ENCODE results near the gene NUBP1. TPM values are rescaled to one million over a fixed set of nuclear protein-coding genes. Genes with fewer than 3 reads are reported as not detected.
"Not testable (repeated sequence)": the region's sequence is repeated elsewhere in the genome, so short reads cannot be mapped to it uniquely, and the experiment has no call there.

The NUBP1 gene
- total RNA-seq, result 21.5 TPM

GRCh38 chr16:10743610-10744369, at the start of gene NUBP1:
Gene NUBP1, plus strand, starts transcription at chr16:10743842. Its CDS starts 22 bp downstream, at chr16:10743864.
- peak; percentile 98 for ATAC-seq

- no peak for ATAC-seq
These were observed 49.8 kb upstream of the NUBP1 start for GRCh38 chr16:10693889-10694288.

DNA sequence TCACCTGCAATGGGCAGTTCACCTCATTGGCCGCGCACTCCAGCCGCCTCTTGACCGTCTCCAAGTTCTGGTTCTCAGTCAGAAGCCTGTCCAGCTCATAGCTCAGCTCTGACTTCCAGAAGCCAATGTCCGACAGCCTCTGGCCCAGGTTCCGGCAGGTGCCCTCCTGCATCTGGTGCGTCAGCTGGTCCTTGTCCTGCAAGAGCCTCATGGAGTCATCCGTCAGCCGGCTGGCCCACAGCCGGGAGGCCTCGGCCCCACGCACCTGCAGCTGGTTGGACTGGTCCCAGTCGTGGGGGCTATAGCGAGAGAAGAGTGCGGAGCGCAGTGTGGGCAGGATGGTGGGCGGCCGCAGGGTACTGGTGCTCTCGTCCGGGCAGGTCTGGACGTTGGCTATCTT, 49.3 kb upstream of the NUBP1 start:
- ATAC-seq, result no peak

GRCh38 chr16:10694830-10695229, 48.8 kb upstream of the NUBP1 start, which contains the start of gene TEKT5:
Gene TEKT5, minus strand, starts transcription at chr16:10694930. Its CDS starts 57 bp downstream, at chr16:10694873.
- ATAC-seq, result no peak

DNA sequence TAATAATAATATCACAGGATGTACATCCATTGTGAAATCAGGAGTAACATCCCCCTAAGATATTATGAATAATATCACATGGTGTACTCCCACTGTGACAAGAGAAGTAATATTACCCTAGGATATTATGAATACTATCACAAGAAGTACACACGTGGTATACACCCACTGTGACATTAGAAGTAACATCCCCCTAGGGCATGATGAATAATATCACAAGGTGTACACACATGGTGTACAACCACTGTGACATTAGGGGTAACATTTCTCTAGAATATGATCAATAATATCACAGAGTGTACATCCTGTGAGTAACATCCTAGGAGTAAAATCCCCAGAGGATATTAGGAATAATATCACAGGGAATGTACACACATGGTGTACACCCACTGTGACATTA, 43.9 kb upstream of the NUBP1 start:
- ATAC-seq, result no peak

DNA sequence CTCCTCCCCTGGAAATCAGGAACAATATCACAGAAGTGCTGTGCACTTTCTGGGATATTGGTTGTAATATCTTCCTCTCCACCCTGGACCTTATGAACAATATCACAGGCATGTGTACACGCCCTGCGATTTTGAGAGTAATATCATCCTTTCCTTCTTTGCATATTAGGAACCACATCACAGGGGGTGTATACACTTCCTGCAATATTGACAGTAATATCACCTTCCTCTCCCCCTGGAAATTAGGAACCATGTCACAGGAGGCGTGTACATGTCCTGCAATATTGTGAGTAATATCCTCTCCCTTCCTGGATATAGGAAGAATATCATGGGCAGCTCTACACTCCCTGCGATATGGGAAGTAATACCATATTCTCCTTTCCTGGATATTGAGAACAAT, 34.7 kb upstream of the NUBP1 start:
- peak; percentile 34 for ATAC-seq

- no peak for ATAC-seq
These were observed 15.4 kb upstream of the NUBP1 start for GRCh38 chr16:10728003-10728887.

DNA sequence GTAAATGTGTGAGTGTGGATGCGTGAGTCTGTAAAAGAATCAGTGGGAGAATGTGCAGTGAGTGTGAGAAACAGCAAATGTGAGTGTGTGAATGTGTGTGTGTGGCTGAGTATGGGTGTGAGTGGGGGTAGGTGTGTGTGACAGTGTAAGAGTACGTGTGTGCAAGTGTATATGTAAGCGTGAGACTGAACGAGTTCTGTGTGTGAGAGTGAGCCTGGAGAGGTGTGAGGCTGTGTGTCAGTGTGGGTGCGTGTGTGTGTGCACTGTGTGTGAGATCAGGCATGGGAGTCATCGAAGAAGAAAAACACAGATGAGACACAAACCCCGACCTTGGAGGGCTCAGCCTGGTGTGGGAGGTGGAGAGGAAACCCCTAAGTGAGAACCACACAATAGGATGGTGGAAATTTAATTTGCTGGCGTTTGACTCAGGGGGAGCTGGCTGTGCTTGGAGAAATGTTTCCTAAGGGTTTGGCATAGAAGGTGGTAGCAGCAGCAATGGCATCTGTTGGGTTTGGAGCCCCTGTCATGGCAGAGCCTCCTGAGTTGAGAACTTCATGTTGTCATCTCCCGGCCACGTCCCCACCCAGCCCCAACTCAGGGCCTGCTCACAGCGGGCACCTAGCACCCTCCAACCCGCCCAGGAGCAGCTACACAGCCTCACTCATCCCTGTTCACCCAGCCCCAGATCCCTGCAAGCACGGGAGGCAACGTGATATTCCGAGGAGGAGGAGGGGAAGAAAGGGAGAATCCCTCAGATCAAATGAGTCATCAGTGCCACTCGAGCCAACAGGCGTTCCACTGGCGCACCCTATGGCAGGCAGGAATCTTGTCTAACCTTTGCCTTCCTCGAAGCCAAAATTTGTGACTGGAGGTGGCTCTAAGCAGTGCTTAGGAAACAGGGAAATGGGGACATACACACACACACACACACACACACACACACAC, 14.3 kb upstream of the NUBP1 start:
- ATAC-seq, result peak; percentile 97

- ATAC-seq, result no peak
These were observed 11.9 kb upstream of the NUBP1 start for GRCh38 chr16:10731790-10732189.

DNA sequence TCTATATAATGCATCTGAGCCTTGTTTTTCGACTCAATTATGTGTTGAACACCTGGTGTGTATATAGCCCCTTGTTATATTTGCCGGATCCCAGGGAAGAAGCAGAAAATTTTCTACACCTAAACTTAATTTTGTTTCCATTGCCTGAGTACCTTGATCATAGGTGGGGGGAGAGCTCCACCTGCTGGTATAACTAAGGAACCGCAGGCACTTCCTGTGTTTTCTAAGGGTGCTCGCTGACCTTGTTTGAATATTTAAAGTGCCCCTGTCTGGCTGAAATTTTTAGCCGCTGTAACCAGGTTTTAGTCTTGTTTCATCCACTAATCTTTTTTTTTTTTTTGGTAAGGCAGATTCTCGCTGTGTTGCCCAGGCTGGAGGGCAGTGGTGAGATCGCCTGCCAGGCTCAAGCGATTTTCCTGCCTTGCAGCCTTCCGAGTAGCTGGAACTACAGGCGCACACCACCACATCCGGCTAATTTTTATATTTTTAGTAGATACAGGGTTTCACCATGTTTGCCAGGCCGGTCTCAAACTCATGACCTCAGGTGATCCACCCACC, 6.5 kb upstream of the NUBP1 start:
- peak; percentile 78 for ATAC-seq

DNA sequence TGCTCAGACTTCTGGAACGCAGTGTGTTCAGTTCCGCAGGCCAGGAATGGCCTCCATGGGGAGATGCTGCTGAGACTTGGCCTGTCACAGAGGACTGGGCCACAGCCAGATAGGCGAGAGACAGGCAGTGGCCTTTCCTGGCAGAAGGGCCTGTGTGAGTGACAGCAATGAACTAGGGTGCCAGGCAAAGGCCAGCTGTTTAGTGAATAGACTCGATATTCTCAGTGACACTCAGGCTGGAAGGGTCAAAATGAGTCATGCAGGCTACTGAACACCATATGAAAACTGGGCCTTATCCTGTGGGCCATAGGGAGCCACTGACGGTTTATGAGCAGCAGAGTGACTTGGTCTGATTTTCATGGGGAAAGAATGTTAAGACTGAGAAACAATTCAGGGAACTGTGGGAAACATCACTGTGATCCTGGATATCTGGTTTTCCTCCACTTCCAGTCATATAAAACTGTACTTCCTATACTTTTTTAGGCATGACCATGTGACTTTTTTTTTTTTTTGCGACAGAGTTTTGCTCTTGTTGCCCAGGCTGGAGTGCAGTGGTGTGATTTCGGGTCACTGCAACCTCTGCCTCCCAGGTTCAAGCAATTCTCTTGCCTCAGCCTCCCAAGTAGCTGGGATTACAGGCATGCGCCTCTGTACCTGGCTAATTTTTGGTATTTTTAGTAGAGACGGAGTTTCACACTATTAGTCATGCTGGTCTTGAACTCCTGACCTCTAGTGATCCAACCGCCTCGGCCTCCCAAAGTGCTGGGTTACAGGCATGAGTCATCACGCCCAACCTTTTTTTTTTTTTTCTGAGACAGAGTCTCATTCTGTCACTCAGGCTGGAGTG, 5.2 kb upstream of the NUBP1 start:
- peak; percentile 64 for ATAC-seq

GRCh38 chr16:10740000-10740844, 3.4 kb upstream of the NUBP1 start:
- ATAC-seq, result no peak

- ATAC-seq, result no peak
These were observed 2.8 kb upstream of the NUBP1 start for GRCh38 chr16:10740845-10741208.

DNA sequence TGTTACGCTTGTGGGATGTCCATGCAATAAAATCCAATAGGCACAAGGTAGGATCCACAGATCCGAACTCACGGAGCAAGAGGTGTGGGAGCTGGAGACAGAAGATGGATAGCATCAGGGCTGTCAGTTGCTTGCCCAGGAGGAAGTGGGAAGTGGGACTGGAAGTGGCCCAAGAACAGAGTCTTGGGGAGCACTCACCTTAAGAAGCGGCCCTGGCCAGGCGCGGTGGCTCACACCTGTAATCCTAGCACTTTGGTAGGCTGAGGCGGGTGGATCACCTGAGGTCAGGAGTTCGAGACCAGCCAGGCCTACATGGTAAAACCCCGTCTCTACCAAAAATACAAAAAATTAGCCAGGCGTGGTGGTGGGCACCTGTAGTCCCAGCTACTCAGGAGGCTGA, 2.4 kb upstream of the NUBP1 start:
- ATAC-seq, result not testable (repeated sequence)

- ATAC-seq, result no peak
These were observed 1.8 kb upstream of the NUBP1 start for GRCh38 chr16:10741844-10742243.

- no peak for ATAC-seq
These were observed 424 bp upstream of the NUBP1 start for GRCh38 chr16:10743227-10743609.

GRCh38 chr16:10744370-10745030, 858 bp downstream of the NUBP1 start:
- no peak for ATAC-seq

GRCh38 chr16:10745841-10746240, 2.2 kb downstream of the NUBP1 start:
- no peak for ATAC-seq

DNA sequence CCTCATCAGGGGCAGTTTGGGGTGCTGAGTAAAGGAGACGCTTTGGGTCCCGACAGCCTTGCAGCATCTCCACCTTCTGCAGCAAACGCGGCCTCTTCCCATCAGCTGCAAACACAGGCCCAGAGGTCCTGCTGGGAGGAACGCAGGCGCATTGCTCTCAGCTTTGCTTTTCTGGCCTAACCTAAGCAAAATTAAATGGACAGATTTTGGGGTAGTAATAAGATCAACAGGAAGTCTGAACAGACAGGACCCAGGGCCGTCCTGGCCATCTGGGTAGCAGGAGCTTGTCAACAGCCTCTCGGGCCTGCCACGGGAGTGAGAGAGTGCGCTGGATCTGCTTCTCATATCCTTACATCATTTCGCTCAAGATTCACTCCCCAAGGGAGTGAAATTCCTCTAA, 7.2 kb downstream of the NUBP1 start:
- no peak for ATAC-seq

GRCh38 chr16:10751291-10751697, 7.7 kb downstream of the NUBP1 start:
- no peak for ATAC-seq

Data from esophagus mucosa (tissue), 1 donor.